IPS DF 19.7 (cell line): ENCODE measurements around the gene PER2.

Source experiments
- DNase-seq: peaks from one replicate; pipeline ENCODE4 v3.0.0-alpha.2; 2013; ENCODE audit warnings: low read depth, low spot score

The PER2 gene

DNA sequence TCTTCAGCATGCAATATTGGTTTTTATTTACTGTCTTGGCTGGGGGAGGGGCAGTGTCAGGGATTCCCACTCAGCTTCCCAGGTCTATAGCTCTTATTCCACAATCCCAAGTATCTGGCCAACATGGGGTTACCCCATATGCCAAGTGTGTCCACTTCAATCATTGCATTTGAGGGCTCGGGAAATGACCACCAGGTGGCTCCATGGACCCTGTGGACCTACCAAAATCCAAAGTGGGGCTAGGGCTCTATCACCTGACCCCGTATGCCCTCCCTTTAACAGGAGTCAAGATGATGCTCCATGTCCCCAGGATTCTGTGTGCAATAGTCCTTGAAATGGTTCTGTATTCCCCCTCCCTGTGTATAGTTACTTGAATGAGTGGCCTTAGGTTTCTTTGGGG lies 19.8 kb upstream of the PER2 start:
- no peak for DNase-seq

DNA sequence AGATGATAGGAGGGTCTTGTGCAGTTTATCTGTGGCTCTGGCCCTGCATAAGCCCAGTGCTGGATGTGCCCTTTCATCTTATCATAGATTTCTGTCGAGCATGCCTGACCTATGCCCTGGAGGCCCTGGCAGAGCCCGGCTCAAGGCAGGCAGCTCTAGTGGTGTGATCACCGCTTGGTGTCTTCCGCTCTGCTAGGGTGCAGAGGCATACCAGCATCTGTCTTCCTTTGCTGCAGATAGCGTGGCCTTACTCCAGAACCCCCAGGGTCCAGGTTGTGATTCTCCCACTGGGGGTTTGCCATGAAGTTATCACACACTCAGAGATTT lies 18.2 kb upstream of the PER2 start:
- DNase-seq: no peak

DNA sequence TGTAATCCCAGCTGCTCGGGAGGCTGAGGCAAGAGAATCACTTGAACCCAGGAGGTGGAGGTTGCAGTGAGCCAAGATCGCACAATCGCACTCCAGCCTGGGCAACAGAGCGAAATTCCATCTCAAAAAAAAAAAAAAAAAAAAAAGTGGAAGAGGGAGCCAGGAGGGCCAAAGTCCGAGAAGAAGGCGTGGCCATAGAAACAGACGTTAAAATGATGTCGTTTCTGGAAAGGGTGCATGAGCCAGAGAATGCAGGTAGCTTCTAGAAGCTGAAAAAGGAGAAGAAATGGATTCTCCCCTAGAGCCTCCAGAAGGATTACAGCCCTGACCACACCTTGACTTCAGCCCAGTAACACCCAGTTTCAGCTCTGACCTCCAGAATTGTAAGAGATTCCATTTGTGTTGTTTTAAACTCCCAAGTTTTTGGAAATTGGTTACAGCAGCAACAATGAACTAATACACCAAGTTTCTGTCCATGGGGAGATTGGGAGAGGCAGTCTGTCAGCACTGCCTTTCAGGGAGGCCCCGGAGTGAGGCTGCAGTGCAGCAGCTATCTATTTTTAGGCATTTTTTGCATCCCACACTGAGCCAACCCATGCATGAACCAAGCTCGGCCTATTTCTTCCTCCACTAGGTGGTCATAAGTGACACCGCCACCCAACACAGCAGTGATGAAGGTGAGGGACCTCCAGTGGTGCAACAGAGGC lies 17.7 kb upstream of the PER2 start:
- DNase-seq: no peak

DNA sequence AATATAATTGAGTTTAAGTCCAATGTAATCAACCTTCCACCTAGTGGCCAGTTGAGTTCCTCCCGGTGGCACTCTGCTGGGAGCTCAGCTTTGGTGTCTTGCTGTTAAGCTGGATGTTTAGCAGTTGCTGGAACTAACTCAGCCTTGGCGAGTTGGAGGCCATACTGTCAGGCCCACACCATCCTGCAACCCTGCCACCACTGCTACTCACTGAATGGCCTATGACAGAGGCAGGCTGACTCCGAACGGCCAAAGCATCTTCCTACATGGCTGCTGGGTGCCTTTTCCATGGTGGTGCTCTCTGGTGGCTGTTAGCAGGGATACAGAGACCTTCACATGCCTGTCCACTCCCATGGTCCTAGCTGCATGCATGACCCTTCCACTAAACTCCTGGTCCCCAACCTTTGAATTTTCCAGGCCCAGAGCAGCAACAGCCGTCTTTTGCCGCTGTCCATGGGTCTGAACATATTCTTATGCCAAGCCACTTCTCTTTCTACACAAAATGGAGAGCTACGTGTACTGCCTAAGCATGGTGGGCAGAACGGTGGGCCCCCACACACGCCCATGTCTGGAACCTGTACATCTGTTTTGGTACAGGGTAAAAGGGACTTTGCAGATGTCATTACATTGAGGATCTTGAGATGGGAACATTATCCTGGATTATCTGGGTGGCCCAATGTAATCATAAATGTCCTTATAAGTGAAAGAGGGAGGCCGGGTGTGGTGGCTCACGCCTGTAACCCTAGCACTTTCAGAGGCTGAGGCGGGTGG lies 16.9 kb upstream of the PER2 start:
- no peak for DNase-seq

DNA sequence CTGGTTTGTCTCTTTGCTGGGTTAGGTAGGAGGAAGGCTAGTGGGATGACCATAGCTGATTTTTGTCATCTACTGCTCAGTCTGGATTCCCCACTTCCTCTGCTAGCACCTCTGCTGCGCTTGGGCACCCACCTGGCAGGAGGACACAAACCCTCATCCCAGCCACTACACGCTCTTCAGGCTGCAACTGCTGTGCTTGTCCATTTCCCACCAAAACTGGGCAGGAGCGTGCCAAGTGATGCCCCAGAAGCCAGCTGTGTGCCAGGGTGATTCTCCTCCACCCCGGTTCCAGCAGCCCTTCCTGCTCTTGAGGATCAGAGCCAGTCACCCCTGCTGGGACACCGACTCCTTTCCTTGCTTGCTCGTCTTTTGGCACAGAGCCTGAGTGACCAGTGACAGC lies 15.7 kb upstream of the PER2 start:
- no peak for DNase-seq

DNA sequence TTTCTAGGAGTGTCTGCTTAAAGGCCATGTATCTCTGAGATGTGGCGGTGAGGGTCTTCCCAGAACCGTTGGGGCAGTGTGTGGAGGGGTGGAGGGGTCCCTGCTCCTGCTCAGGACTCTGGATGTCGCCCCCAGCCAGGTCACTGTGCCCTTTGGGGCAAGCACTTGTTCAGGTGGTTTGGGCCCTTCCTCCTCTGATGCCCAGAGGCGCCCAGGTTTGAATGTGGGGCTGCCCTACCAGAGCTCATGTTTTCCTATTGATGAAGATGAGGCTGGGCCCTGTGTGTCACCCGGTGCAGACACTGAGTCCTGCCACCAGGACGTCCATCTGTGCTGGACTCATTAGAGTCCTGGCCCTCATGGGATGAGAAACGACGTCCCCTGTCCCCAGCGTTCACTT lies 14.3 kb upstream of the PER2 start:
- no peak for DNase-seq

DNA sequence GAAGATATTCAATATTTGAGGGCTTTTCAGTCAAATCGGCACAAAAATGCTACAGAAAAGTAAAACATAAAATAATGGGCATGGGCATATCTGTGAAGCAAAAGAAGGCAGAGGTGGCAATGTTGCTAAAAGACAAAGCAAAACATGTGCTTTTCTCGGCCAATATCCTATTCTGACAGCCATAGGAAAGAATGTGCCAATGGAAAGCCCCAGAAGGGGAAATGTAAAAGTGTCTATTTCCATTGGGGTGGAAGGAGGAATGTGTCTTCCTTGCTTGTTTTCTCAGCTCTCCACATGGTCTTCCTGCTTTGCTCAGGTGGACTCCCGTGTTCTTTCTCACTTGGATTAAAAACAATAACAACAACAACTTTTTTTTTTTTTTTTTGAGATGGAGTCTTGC lies 13.7 kb upstream of the PER2 start:
- DNase-seq: no peak

DNA sequence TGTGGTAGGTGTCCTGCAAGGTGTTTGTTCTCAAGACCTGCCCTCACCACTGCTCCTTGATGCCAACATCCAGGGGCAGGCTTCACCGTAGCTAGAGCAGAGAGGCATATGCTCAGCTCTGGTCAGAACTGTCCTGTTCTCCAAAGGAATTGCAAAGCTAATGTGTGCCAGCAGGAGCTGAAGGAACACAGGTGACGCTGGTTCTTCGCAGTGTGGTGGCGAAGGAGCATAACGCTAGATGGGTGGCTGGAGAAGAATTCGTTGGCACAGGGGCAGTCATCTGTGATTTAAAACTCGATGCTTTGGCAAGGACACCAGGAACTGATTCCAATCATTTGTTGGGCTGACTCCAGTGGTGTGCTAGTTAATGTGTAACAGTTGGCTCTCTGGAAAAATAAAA lies 11.4 kb upstream of the PER2 start:
- DNase-seq: no peak

DNA sequence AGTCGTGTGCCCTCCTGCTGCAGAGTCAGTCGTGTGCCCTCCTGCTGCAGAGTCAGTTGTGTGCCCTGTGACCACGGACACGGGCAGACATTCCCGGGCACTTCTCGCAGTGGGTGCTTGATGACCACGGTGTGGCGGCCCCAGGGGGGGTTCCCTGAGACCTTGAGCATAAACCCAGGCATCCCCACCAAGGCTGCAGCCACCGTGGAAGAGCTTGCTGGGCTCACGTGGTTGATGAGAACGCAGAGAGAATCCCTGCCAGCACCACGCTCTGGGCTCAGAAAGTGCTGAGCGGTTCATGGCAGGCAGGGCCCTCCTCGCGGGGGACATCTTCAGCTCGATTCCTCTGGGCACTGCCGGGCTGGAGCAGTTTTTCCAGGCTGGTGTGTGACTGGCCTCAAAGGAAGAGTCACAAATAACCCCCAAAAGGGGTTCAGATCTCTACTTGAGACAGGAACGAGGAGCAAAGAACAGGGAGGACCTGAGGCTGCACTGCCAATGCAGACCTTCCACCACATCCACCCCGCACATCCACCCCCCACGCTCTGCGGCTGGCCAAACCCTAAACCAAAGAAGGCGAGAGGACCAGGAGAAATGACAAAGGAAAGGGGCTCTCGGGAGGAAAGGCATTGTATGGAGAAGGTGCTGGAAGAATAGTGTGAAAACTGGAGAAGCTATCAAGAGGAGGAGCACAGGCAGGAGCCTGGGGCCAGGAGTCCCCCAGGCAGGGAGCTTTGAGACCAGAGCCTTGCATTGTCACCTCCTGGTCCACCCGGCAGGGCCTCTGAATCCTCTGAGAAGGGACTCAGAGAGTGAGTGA lies 8.4 kb upstream of the PER2 start:
- DNase-seq: no peak

DNA sequence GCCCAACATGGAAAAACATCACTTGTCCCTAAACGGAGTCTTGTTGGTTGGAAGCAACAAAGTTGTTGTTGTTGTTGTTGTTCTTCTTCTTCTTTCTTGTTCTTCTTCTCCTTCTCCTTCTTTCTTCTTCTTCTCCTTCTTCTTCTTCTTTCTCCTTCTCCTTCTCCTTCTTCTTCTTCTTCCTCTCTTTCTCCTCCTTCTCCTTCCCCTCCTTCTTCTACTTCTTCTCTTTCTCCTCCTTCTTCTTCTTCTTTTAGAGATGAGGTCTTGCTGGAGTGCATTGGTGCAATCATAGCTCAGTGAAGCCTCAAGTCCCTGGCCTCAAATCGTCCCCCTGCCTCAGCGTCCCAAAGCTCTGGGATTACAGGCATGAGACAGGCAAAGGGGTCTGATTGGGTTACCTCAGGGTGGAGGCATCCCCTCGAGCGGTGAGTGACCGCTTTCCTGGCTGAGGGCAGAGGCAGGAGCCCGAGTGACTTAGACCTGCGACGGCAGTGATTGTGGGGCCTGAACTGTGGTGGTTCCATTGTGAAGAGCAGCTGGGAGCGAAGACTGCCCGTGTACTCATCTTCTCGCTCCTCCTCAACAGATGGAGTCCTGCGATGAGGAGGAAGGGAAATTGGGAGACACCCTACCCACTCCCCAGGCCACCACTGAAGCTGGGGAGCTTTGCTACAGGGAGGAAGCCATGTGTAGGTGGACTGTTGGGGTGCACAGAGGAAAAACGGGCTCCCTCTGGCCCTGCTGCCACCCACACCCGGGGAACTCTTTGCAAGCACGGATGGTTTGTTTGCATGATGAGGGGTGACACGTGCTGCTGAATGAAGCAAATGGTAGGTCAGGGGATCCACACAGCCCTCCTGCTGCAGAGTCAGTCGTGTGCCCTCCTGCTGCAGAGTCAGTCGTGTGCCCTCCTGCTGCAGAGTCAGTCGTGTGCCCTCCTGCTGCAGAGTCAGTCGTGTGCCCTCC lies 7.0 kb upstream of the PER2 start:
- no peak for DNase-seq

DNA sequence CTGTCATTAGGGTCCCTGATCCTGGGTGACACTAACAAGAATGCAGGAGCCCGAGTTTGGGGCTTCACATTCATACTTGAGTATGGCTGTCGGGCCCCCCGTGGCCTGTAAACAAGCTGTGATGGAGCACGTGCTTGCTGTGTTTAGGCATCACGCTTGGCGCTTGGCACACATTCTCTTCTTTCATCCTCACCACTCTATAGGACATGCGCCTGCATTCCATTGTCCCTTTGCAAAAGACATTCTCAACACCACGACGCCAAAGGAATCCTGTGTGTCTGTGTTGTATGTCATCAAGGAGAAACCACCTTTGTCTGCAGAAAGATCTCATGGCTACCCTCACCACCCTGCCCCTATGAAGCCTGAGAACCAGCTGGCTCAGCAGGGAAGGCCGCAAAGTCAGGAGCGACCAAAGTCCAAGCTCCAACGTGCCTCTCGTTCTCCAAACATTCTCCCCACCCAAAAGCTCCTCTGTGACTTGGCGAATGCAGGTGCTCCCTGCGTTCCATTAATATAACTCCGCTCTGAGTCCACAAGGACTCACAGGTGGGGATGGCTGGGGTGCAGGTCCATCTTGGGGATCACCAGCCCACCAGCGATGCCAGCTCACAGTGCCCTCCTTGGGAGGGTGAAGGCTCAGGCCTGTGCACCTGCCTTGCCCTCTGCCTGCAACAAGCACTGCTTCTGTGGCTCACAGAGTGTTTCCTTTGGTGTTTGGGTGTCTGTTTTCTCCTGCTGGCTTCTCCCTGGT lies 6.2 kb upstream of the PER2 start:
- DNase-seq: no peak

DNA sequence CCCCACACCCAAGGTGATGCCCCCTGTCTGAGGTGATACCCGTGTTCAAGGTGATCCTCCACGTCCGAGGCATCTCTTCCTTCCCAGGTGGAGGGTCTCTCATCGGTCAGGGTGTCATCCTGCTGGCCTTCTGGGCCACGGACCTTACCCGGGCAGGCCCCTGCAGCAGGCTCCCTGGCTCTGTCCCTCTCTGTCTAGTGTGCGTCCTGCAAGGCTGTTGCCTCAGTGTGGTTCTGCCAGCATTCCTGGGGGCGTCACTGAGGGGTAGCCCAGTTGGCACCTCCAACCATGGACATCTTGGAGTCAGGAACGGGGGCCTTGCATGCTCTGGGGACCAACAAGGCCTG lies 5.6 kb upstream of the PER2 start:
- DNase-seq: no peak

DNA sequence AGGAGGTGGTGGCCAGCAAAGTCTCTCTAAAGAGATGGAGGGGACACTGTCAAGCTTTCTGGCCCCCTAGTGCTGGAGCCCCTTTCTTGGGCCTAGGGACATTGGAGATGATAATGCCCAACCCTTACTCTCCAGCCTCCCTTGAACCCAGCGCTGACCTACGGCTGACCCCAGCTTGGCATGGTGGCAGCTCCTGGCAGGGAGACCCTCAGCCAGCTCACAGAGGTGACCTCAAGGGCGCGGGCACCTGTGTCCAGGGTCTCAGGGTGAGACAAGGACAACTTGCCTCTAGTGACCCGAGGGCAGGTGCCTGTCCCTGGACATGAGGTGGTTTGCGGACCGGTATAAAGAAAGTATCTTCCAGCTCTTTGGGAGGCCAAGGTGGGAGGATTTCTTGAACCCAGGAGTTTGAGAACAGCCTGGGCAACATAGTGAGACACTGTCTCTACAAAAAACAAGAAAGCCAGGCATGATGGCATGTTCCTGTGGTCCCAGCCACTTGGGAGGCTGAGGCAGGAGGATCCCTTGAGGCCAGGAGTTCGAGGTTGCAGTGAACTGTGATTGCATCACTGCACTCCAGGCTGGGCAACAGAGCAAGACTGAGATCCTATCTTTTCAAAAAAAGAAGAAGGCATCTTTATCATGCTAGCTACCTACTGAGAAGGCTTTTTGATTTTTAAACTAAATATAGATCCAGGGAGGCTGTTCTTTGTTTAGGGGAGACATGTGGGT lies 3.3 kb upstream of the PER2 start:
- no peak for DNase-seq

DNA sequence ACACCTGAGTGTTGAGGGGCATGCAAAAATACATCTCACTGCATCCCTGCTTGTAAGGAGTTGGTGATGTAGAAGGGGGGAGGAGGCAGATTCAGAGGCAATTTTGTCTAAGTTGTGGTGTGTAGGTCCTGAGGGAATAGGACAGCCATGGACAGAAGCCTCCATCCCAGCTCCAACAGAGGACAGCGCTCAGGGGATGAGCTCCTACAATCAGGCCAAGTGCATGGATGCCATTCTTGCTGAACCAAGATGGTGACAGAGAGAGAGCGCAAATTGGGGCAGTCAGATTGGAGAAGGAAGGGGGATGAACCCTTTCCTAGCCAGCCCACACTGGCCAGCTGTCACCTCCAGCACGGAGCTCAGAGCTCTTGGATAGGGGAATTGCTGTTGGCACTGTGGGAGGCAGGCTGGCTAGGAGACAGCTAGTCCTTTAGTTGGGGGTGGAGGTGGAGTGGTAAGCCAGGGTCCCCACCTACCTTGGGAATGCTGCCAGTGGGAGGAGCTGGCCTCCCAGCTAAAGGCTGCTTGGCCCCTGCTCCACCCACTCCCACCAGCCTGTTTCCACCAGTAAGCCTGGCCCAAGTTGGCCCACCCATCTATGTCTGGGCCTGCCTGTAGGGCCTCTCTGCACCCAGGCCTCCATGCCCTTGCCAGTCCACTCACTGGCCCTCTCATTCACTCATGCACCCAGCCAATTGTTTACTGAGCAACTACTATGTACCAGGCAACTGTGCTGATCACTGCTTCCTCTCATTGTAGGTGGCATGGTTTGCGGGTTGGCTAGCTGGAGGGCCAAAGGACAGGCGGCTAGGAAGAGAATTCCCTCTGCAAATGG lies 2.5 kb upstream of the PER2 start:
- DNase-seq: no peak

DNA sequence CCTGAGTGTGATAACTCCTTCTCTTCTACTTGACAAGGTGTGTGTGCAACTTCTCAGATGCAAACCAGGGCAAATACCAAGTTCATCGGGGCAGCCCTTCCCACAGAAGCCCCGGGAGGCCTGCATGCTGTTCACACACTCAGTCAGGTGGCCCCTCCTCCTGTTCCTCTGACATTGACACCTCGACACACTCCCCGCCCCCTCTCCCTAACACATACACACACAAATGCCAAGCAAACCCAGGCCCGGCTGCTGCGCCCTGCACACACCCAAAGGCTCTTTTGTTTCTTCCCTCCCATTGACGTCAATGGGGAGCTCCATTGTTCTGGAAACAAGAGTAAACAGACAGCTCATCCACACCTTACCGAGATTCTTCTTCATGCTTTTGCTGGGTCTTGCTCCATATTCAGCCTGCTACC lies 1.7 kb upstream of the PER2 start:
- DNase-seq: no peak

DNA sequence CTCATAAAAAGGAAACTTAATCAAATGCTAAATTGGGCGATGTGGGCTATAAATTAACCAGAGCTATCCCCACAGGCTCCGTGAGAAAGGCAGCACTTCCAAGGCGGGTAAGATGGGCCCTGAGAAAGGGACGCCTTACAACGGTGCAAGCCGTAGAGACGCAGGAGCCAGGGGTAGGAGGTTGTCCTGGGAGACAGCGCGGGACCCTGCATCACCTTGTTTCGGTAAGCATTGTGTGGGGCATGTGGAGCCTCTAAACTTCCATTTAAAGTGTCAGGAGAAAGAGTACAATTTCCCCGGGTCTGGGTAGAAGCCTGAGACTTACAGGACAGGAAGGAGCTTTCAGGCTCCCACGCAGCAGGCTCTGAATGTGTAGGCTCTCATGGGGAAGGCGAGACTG lies 1.2 kb upstream of the PER2 start:
- DNase-seq: no peak

DNA sequence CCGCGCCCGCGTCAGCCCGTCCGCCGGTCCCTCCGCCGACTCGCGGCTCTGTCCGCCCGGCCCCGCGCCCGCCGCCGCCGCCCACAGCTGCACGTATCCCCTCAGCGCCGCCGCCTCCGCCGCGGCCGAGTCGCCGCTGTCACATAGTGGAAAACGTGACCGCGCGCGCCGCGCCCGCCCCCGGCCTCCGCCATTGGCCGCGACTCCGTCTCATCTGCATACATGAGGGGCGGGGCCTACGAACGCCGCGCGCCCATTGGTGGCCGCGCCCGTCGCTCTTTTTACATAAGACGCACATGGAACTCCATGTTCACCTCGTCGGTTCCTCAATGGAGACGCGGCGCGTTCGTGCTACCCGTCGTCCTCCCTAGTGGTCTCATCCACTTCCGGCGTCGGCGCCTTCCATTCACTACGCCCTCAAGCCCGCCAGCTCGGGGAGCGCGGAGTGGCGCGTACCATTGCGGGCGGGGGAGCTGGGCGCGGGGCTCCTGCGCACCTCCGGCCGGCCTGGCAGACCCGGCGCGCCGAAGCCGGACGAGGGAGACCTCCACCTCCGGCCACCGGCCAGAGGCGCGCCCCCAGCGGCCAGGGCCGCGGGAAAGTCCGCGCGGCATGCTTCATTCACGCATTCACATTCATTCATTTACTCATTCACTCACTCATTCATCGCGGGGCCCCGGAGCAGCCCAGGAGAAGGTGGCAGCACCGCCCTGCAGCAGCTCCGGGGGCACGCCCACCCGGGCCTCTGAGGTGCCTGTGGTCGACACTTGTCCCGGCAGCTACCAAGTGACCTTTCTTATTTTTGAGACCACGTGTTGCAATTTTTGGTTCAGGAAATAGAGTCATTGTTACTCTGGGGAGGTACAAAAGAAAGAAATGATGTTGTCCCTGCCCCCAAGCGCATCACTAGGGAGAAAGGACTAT lies 502 bp upstream of the PER2 start:
- DNase-seq: peak; percentile 98
